ENCODE results near the gene ATP11C.
"Not testable (repeated sequence)": the region's sequence is repeated elsewhere in the genome, so short reads cannot be mapped to it uniquely, and the experiment has no call there.

ATP11C gene

GRCh38 chrX:139924069-139924695 is 8.7 kb downstream of the ATP11C start:
- no peak for DNase-seq

- not testable (repeated sequence) for DNase-seq
Observed at GRCh38 chrX:139921142-139921541, 11.7 kb downstream of the ATP11C start.

DNA sequence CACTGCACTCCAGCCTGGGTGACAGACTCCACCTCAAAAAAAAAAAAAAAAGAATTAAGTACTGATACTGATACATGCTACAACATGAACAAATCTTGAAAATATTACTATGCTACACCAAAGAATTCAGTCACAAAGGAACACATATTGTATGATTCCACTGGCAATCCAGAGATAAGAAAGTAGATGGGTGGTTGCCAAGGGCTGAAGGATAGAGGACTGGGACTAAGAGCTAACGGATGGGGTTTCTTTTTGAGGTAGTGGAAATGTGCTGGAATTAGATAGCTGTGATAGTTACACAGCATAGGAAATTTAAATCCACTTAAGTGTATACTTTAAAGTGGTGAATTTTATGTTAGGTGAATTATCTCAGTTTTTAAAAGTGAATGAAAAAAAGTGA is 12.5 kb downstream of the ATP11C start:
- DNase-seq, result no peak

DNA sequence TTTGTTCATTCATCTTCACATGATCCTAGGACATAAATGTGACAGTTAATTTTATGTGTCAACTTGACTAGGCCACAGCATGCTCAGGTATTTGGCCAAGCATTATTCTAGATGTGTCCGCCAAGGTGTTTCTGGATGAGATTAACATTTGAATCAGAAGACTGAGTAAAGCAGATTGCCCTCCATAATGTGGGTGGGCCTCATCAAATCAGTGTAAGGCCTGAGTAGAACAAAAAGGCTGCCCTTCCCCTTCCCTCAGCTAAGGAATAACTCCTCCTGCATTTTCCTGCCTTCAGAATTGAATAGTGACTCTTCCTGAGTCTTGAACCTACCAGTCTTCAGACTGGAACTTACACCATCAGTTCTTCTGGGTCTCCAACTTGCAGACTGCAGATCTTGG is 18.4 kb downstream of the ATP11C start:
- no peak for DNase-seq

GRCh38 chrX:139909712-139910111 is 23.1 kb downstream of the ATP11C start:
- no peak for DNase-seq

- no peak for DNase-seq
Observed at GRCh38 chrX:139907078-139907477, 25.8 kb downstream of the ATP11C start.

- DNase-seq, result no peak
Observed at GRCh38 chrX:139905743-139906142, 27.1 kb downstream of the ATP11C start.

- DNase-seq, result no peak
Observed at GRCh38 chrX:139905051-139905450, 27.8 kb downstream of the ATP11C start.

- no peak for DNase-seq
Observed at GRCh38 chrX:139903210-139903609, 29.6 kb downstream of the ATP11C start.

DNA sequence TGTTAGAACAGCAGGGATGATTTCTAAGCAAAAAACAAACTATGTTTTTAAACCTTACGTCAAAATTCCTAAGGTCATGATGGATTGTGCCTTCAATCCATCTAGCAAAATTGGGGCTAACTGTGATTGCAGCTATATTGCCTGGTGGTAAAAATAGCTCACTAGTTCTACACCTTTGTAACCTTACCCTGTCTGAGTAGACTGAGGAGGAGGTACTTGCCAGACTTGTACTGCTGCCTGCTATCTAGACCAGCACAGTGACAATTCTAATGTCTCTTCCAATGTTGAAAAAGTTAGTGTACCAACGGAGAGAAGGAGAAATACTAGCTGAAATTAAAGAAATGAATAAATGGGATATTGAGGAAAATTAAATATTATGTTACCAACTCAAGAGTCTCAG is 30.3 kb downstream of the ATP11C start:
- DNase-seq, result no peak

- no peak for DNase-seq
Observed at GRCh38 chrX:139898334-139898733, 34.5 kb downstream of the ATP11C start.

- no peak for DNase-seq
Observed at GRCh38 chrX:139892512-139892911, 40.3 kb downstream of the ATP11C start.

GRCh38 chrX:139890991-139891700 is 41.7 kb downstream of the ATP11C start:
- DNase-seq, result no peak

- no peak for DNase-seq
Observed at GRCh38 chrX:139889760-139890159, 43.1 kb downstream of the ATP11C start.

GRCh38 chrX:139883984-139884383 is 48.9 kb downstream of the ATP11C start:
- DNase-seq, result no peak

- no peak for DNase-seq
Observed at GRCh38 chrX:139882299-139882698, 50.6 kb downstream of the ATP11C start.

GRCh38 chrX:139881572-139881971 is 51.3 kb downstream of the ATP11C start:
- no peak for DNase-seq

DNA sequence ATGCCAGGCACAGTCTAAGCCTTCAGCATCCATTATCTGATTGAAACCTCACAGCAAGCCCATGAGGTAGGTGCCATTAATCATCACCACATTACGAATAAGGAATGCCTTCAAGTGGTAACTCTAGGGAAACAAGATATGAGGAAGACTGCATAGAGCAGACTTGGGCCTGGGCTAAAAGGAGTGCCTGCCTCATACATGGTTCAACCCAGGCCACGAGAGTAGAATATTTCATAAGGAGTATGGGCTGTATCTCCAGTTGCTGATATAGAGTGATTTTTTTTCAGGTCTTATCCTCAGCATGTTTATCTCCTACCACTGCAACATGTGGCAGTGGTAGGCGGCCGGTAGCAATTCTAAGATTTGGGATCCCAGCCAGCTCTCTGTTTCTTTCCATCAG is 51.7 kb downstream of the ATP11C start:
- no peak for DNase-seq

GRCh38 chrX:139877710-139878414 is 55.0 kb downstream of the ATP11C start:
- no peak for DNase-seq

DNA sequence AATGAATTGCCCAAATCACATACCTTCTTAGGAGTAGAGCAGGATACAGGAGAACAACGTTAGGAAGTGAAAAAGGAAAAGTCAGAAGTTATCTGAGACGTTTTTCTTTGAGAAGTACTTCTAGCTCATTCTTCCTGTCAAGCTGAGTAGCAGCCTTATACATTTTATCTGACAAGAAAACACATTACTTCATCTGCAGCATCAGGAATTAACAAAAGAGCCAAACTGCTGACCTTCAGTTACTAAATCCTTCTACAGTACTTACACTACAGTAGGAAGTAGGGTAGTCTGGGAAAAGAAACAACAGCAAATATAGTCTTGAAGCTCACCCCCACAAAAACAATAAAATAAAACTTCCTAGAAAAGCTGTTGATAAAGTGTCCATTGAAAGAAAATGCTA is 57.0 kb downstream of the ATP11C start:
- DNase-seq, result no peak

- DNase-seq, result no peak
Observed at GRCh38 chrX:139869796-139870195, 63.1 kb downstream of the ATP11C start.

DNA sequence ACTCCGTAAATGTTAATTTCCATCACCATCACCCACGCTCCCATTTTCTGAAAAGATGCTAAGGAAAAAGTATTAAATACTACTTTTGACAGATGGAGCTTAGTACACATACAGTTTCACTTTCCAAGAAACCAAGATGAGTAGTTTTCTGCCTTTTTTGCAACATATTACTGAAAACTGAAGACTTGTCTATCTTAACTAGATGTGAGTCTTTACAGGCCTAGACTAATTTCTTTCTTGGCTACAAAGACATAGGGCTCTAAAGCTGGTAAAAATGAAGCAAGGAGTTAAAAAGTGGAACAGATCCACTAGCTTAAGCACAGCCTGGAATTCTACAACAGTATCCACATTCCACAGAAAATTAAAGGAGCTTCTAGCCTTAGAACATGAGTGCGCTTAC is 68.2 kb downstream of the ATP11C start:
- no peak for DNase-seq

DNA sequence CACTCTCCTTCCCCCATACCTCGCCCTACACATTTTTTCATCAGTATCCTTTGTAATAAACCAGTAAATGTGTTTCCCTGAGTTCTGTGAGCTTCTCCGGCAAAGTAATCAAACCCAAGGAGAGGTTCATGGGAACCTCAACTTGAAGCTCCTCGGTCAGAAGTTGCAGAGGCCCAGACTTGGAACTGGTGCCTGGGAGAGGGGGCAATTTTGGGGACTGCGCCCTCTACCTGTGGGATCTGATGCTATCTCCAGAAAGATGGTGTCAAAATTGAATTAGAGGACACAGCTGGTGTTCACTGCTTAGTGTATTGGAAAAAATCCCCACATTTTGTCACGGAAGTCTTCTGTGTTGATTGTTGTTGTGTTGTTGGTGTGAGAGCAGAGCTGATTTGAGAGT is 70.6 kb downstream of the ATP11C start:
- no peak for DNase-seq

- DNase-seq, result not testable (repeated sequence)
Observed at GRCh38 chrX:139856826-139857225, 76.0 kb downstream of the ATP11C start.

All from activated CD4-positive, alpha-beta T cell treated with anti-CD3 and anti-CD28 coated beads for 48 hours (primary cell).